Measurements from ENCODE around the gene SIRPB2. TPM values are rescaled to one million over a fixed set of nuclear protein-coding genes. Genes with fewer than 3 reads are reported as not detected.

Gene SIRPB2
- total RNA-seq, 4 donors from 2014 or later = 0.94 to 6.2 (median 1.5) TPM

- Histone ChIP-seq H3K27ac (peak overlapping the region in 1 of 4 donors; percentile 18), H3K9me3 (no peaks in the 10 kb centered on the region), H3K4me1 (no peaks in the 10 kb centered on the region), H3K27me3 (no peaks in the 10 kb centered on the region), H3K36me3 (no peaks in the 10 kb centered on the region), H3K4me3 (no peak overlapping the region)
- intact Hi-C loops (cut with DNase I; ENCODE audit: low total_unique reads) = no loop called here
- no peak for TF ChIP-seq CTCF (IDR thresholded peaks at IDR 0.05 in 4 of 5, conservative IDR thresholded peaks at IDR 0.05 in 1 of 5)
- TF ChIP-seq POLR2A (IDR thresholded peaks at IDR 0.05) = no peak
- ATAC-seq (no peak), DNase-seq (no peak)
- in situ Hi-C loops (cut with MboI; ENCODE audit: low sequenced_read_pairs in 4 of 4) = no loop called here
Measured at GRCh38 chr20:1536893-1537730, 45.9 kb upstream of the SIRPB2 start.

DNA sequence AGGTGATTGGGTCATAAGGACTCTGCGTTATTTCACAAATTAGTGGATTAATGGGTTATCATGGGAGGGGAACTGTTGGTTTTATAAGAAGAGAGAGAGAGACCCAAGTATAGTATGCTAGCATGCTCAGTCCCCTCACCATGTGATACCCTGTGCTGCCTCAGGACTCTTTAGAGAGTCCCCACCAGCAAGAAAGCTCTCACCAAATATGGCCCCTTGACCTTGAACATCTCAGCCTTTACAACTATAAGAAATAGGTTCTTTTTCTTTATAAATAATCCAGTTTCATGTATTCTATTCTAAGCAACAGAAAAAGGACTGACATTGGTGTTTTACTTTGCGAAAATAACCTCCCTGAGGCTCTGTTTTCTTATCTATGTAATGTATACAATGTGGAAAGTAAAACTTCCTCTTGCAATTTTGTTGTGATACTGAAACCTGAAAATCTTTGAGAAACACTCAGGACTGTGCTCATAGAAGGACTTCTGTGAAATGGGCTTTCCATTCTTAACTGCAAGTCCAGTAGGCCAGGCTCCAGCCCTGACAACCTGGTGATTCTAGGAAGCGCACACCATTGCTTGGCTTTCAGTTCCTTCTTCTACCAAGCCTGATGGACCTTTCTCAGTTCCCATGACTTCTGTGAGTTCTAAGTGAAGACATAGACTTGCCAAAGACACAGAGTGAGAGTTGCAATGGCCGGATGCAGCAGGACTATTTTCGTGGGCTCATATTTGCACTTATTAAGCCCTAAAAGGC lies 44.4 kb upstream of the SIRPB2 start:
- in situ Hi-C loops (cut with MboI; ENCODE audit: low sequenced_read_pairs in 4 of 4) = no loop called here
- Histone ChIP-seq H3K4me3 (no peak overlapping the region), H3K36me3 (no peaks in the 10 kb centered on the region), H3K4me1 (no peaks in the 10 kb centered on the region), H3K27ac (no peak overlapping the region), H3K27me3 (no peaks in the 10 kb centered on the region), H3K9me3 (no peaks in the 10 kb centered on the region)
- peak in 1 of 2 donors; percentile 16 for DNase-seq
- no peak for TF ChIP-seq CTCF (IDR thresholded peaks at IDR 0.05 in 4 of 5, conservative IDR thresholded peaks at IDR 0.05 in 1 of 5)
- no peak for TF ChIP-seq POLR2A (IDR thresholded peaks at IDR 0.05)
- intact Hi-C loops (cut with DNase I; ENCODE audit: low total_unique reads) = no loop called here
- no peak for ATAC-seq

DNA sequence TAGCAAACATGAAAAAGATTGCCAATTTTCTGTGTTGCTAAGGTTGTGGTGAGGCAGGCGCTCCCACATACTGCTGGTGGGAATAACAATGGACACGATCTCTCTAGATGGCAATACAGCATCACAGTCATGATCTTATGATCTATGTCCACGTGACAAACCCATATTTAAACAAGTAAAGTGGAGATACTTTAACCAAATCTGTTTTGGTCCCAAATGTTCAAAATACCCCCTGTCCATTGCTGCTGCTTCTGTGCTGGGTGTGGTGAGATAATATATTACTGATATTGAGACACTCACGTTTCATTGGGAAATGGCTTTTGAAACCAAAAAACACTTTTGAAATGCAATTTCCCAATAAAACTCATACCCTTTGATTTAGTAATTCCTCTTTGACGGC lies 43.3 kb upstream of the SIRPB2 start:
- no peak for DNase-seq
- ATAC-seq = no peak
- Histone ChIP-seq H3K36me3 (no peaks in the 10 kb centered on the region), H3K27me3 (no peaks in the 10 kb centered on the region), H3K9me3 (no peaks in the 10 kb centered on the region), H3K4me3 (no peak overlapping the region), H3K4me1 (no peaks in the 10 kb centered on the region), H3K27ac (no peak overlapping the region)
- in situ Hi-C loops (cut with MboI; ENCODE audit: low sequenced_read_pairs in 4 of 4) = no loop called here
- intact Hi-C loops (cut with DNase I; ENCODE audit: low total_unique reads) = no loop called here
- TF ChIP-seq CTCF (IDR thresholded peaks at IDR 0.05 in 4 of 5, conservative IDR thresholded peaks at IDR 0.05 in 1 of 5) (no peak), POLR2A (IDR thresholded peaks at IDR 0.05) (no peak)

GRCh38 chr20:1533059-1533458 lies 41.8 kb upstream of the SIRPB2 start:
- H3K4me1 ChIP-seq = no peaks in the 10 kb centered on the region
- H3K36me3 ChIP-seq = no peaks in the 10 kb centered on the region
- in situ Hi-C loops (cut with MboI; ENCODE audit: low sequenced_read_pairs in 4 of 4) (no loop called here), intact Hi-C loops (cut with DNase I; ENCODE audit: low total_unique reads) (no loop called here)
- no peak overlapping the region for H3K27ac ChIP-seq
- DNase-seq = no peak
- no peak for ATAC-seq
- H3K4me3 ChIP-seq = no peak overlapping the region
- TF ChIP-seq CTCF (IDR thresholded peaks at IDR 0.05 in 4 of 5, conservative IDR thresholded peaks at IDR 0.05 in 1 of 5) (no peak), POLR2A (IDR thresholded peaks at IDR 0.05) (no peak)
- H3K27me3 ChIP-seq = no peaks in the 10 kb centered on the region
- no peaks in the 10 kb centered on the region for H3K9me3 ChIP-seq
